Calu3 (cell line): Measurements from ENCODE around the gene LKAAEAR1. TPM values are rescaled to one million over a fixed set of nuclear protein-coding genes. Genes with fewer than 3 reads are reported as not detected.

Experiments
- BruUV-seq: library from RNA; stranded (reverse); fragments of 400-500 nt; replicated peaks from 2 replicates; lab custom pipeline; 2021; lab: Mats Ljungman, UMichigan
- CTCF ChIA-PET: fragments of 300-600 bp; sonication (Branson Sonifier 250); formaldehyde crosslinking; loops from one replicate; lab custom pipeline; 2022; ENCODE audit warnings: antibody characterized with exemption; lab: Charles Lee
- DNase-seq: peaks from one replicate; pipeline ENCODE4 v3.0.0; 2022
- H3K27ac Mint-ChIP-seq: one replicate; pipeline ENCODE4 v1.8.0; 2022; ENCODE audit warnings: mixed read lengths; ENCODE audit not compliant: unreplicated experiment
- H3K27me3 Mint-ChIP-seq: one replicate; pipeline ENCODE4 v1.8.0; 2022; ENCODE audit warnings: mixed read lengths; ENCODE audit not compliant: unreplicated experiment
- H3K36me3 Mint-ChIP-seq: one replicate; pipeline ENCODE4 v1.8.0; 2022; ENCODE audit warnings: mild to moderate bottlenecking, moderate library complexity, mixed read lengths; ENCODE audit not compliant: insufficient read depth, unreplicated experiment
- H3K4me1 Mint-ChIP-seq: one replicate; pipeline ENCODE4 v1.8.0; 2022; ENCODE audit warnings: mild to moderate bottlenecking, low read depth, mixed read lengths; ENCODE audit not compliant: unreplicated experiment
- H3K4me3 Mint-ChIP-seq: one replicate; pipeline ENCODE4 v1.8.0; 2022; ENCODE audit warnings: mild to moderate bottlenecking, low read depth, moderate library complexity, mixed read lengths; ENCODE audit not compliant: unreplicated experiment
- H3K9me3 Mint-ChIP-seq: one replicate; pipeline ENCODE4 v1.8.0; 2022; ENCODE audit warnings: low read depth, mixed read lengths; ENCODE audit not compliant: unreplicated experiment
- intact Hi-C: fragments of 100-400 bp; cut with micrococcal nuclease; formaldehyde crosslinking; loops from one replicate; pipeline ENCODE4 v1.10.0; 2022; ENCODE audit not compliant: unreplicated experiment
- total RNA-seq: library from RNA; stranded (reverse); gene quantifications from 2 replicates; pipeline ENCODE4 v1.2.3, GENCODE V29; 2022
- TF ChIP-seq, protein P1 (sequence below): fragments of 200-600 bp; IDR thresholded peaks from one replicate; pipeline ENCODE4 v1.8.0; 2022; ENCODE audit warnings: antibody characterized with exemption; ENCODE audit not compliant: unreplicated experiment

LKAAEAR1 gene
- total RNA-seq, 1 experiment from 2014 or later = not detected

DNA sequence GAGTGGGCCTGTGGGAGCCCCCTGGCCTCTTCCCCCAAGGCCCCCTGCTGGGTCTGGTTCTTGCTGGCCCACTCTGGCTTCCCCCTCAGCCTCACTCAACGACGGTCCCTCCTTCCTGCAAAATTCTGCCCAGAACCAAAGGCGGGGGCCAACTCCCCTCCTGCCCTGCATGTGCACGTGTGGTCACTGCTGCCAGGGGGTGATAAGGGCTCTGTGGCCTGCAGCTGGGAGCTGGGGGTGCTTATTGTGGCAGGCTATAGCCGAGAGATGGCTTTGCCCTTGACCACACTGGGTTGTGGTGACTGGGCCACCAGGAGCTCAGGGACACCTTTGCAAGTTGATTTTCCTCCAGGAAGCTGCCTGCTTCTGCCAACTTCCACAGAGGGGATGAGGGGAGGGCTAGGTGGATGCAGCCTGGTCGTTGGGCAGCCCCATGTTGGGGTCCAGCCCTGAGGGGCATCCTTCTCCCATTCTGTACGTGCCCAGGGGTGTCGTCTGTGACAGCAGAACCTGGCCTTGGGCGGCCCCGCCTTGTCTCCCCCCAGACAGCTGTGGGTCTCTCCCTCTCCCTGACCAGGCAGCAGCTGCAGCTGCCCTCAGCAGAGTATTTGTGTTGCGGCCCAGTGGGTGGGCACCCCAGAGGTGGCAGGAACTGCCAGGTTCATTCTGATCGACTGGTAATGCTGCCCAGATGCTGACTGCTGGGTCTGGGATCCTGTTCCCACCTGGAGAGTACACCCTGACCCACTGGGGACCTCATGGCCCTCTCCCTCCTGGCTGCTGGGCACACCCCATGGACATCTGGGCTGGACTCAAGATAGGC is 15.6 kb downstream of the LKAAEAR1 start:
- peaks cover 38% of the 10 kb centered on the region for H3K4me1 Mint-ChIP-seq
- TF ChIP-seq, protein P1, sequence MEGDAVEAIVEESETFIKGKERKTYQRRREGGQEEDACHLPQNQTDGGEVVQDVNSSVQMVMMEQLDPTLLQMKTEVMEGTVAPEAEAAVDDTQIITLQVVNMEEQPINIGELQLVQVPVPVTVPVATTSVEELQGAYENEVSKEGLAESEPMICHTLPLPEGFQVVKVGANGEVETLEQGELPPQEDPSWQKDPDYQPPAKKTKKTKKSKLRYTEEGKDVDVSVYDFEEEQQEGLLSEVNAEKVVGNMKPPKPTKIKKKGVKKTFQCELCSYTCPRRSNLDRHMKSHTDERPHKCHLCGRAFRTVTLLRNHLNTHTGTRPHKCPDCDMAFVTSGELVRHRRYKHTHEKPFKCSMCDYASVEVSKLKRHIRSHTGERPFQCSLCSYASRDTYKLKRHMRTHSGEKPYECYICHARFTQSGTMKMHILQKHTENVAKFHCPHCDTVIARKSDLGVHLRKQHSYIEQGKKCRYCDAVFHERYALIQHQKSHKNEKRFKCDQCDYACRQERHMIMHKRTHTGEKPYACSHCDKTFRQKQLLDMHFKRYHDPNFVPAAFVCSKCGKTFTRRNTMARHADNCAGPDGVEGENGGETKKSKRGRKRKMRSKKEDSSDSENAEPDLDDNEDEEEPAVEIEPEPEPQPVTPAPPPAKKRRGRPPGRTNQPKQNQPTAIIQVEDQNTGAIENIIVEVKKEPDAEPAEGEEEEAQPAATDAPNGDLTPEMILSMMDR = no peak

GRCh38 chr20:64067733-64068307 is 16.4 kb downstream of the LKAAEAR1 start:
- intact Hi-C loops = no loop called here
- TF ChIP-seq, protein P1 = no peak
- CTCF ChIA-PET = no interaction called here
- H3K36me3 Mint-ChIP-seq = peaks cover 50% of the 10 kb centered on the region
- no peaks in the 10 kb centered on the region for H3K27me3 Mint-ChIP-seq
- no peaks in the 10 kb centered on the region for H3K9me3 Mint-ChIP-seq
- H3K27ac Mint-ChIP-seq = no peak overlapping the region
- BruUV-seq = no TSS peak
- H3K4me1 Mint-ChIP-seq = peaks cover 41% of the 10 kb centered on the region
- no peak overlapping the region for H3K4me3 Mint-ChIP-seq
- DNase-seq = no peak

More for the DNA sequence above, 15.6 kb downstream of the LKAAEAR1 start:
- Mint-ChIP-seq H3K27ac (no peak overlapping the region), H3K36me3 (peaks cover 43% of the 10 kb centered on the region), H3K9me3 (no peaks in the 10 kb centered on the region), H3K4me3 (no peak overlapping the region), H3K27me3 (no peaks in the 10 kb centered on the region)
- no TSS peak for BruUV-seq
- intact Hi-C loops = no loop called here
- no peak for DNase-seq
- CTCF ChIA-PET = interaction anchor here (0.7 to 1.8 kb wide), 3 partner anchors 11 to 72 kb away, joined by 4 to 9 read pairs (median 5); partner anchors contain the start of genes OPRL1 and RGS19

GRCh38 chr20:64067005-64067632 is 17.1 kb downstream of the LKAAEAR1 start:
- H3K27ac Mint-ChIP-seq = peak overlapping the region; percentile 9
- H3K4me3 Mint-ChIP-seq = no peak overlapping the region
- intact Hi-C loops = no loop called here
- H3K27me3 Mint-ChIP-seq = no peaks in the 10 kb centered on the region
- no peak for DNase-seq
- BruUV-seq = no TSS peak
- no peaks in the 10 kb centered on the region for H3K9me3 Mint-ChIP-seq
- peaks cover 47% of the 10 kb centered on the region for H3K4me1 Mint-ChIP-seq
- CTCF ChIA-PET = interaction anchor here (0.5 to 0.8 kb wide), 2 partner anchors 13 kb away, joined by 3 read pairs; partner anchors contain the start of gene OPRL1
- TF ChIP-seq, protein P1 = no peak
- H3K36me3 Mint-ChIP-seq = peaks cover 50% of the 10 kb centered on the region

DNA sequence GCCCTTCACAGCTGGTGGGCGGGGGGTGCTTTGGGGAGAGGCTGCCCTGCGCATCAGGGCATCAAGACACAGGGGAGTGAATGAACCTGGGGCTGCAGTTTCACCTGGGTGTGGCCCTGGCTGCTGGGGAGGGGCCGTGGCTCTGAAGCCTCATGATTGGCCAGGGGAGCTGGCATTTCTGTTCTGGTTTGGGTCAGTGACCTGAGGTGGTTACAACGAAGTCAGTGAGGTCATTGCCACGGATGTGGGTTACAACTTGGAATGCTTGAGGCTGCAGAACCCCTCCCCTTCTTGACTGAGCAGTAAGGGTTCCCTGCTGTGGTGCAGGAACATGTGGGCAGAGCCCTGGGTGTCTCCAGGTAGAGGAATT is 18.2 kb downstream of the LKAAEAR1 start:
- Mint-ChIP-seq H3K9me3 (no peaks in the 10 kb centered on the region), H3K4me3 (peak overlapping the region; percentile 44), H3K36me3 (peaks cover 51% of the 10 kb centered on the region), H3K4me1 (peaks cover 47% of the 10 kb centered on the region), H3K27me3 (no peaks in the 10 kb centered on the region), H3K27ac (peak overlapping the region; percentile 61)
- peak; percentile 78 for DNase-seq
- TF ChIP-seq, protein P1 = no peak
- BruUV-seq = no TSS peak
- intact Hi-C loops = no loop called here
- CTCF ChIA-PET = interaction anchor here (0.6 to 1.2 kb wide), 5 partner anchors 10 to 54 kb away, joined by 3 to 4 read pairs (median 3); no protein-coding TSS in a partner anchor
